Measurements from ENCODE around the gene RGP1. TPM values are rescaled to one million over a fixed set of nuclear protein-coding genes. Genes with fewer than 3 reads are reported as not detected.

Gene RGP1
- total RNA-seq, 3 donors from 2014 or later: 46.5 to 55.7 (median 55.7) TPM

GRCh38 chr9:35754264-35754663, 5.2 kb downstream of the RGP1 start, which contains the start of gene MSMP:
Gene MSMP, minus strand, starts transcription at chr9:35754276. Its CDS starts 147 bp downstream, at chr9:35754129.
- Histone ChIP-seq H3K9me3 (no peaks in the 10 kb centered on the region), H3K4me3 (no peak within 1 kb of the TSS), H3K36me3 (ENCODE audit: low read depth) (no peaks in the 10 kb centered on the region), H3K4me1 (ENCODE audit: low read depth) (peaks cover 32% of the 10 kb centered on the region)
- intact Hi-C loops (cut with DNase I, micrococcal nuclease): no loop called here
- no peak for TF ChIP-seq CTCF (IDR thresholded peaks at IDR 0.05)
- no peak for DNase-seq
- ATAC-seq: no peak

- no peak overlapping the region for H3K4me3 ChIP-seq
- ATAC-seq (no peak), DNase-seq (no peak)
- H3K36me3 ChIP-seq (ENCODE audit: low read depth): no peaks in the 10 kb centered on the region
- no peak for TF ChIP-seq CTCF (IDR thresholded peaks at IDR 0.05)
- intact Hi-C loops (cut with DNase I, micrococcal nuclease): no loop called here
- H3K9me3 ChIP-seq: no peaks in the 10 kb centered on the region
- peaks cover 27% of the 10 kb centered on the region for H3K4me1 ChIP-seq (ENCODE audit: low read depth)
Measured at GRCh38 chr9:35755071-35755470, 6.0 kb downstream of the RGP1 start.

- TF ChIP-seq CTCF (IDR thresholded peaks at IDR 0.05): peak; percentile 76
- Histone ChIP-seq H3K36me3 (ENCODE audit: low read depth) (no peaks in the 10 kb centered on the region), H3K4me1 (ENCODE audit: low read depth) (peaks cover 19% of the 10 kb centered on the region), H3K9me3 (no peaks in the 10 kb centered on the region), H3K4me3 (peak overlapping the region; percentile 22)
- peak; percentile 84 to 91 (median 87) for DNase-seq
- peak; percentile 87 for ATAC-seq
- intact Hi-C loops (cut with DNase I, micrococcal nuclease): no loop called here
Measured at GRCh38 chr9:35756275-35757225, 7.5 kb downstream of the RGP1 start.

- intact Hi-C loops (cut with DNase I, micrococcal nuclease): no loop called here
- Histone ChIP-seq H3K9me3 (no peaks in the 10 kb centered on the region), H3K4me1 (ENCODE audit: low read depth) (peaks cover 19% of the 10 kb centered on the region), H3K36me3 (ENCODE audit: low read depth) (no peaks in the 10 kb centered on the region), H3K4me3 (peak overlapping the region; percentile 22)
- TF ChIP-seq CTCF (IDR thresholded peaks at IDR 0.05): no peak
- DNase-seq (peak in 1 of 3 donors; percentile 63), ATAC-seq (peak; percentile 75)
Measured at GRCh38 chr9:35757226-35757891, 8.3 kb downstream of the RGP1 start.

GRCh38 chr9:35757892-35758275, 8.8 kb downstream of the RGP1 start:
- H3K4me1 ChIP-seq (ENCODE audit: low read depth): peaks cover 19% of the 10 kb centered on the region
- intact Hi-C loops (cut with DNase I, micrococcal nuclease): no loop called here
- no peak for TF ChIP-seq CTCF (IDR thresholded peaks at IDR 0.05)

More at GRCh38 chr9:35757892-35758275, 8.8 kb downstream of the RGP1 start:
- ATAC-seq (no peak), DNase-seq (no peak)
- H3K36me3 ChIP-seq (ENCODE audit: low read depth): no peaks in the 10 kb centered on the region
- no peaks in the 10 kb centered on the region for H3K9me3 ChIP-seq
- no peak overlapping the region for H3K4me3 ChIP-seq
